GM21515 (cell line): ENCODE results near the gene PPM1L.

Experiments
- ATAC-seq: cut with Tn5 transposase; IDR thresholded peaks from one replicate; pipeline ENCODE4 v1.9.1; 2021; ENCODE audit not compliant: unreplicated experiment

The PPM1L gene

DNA sequence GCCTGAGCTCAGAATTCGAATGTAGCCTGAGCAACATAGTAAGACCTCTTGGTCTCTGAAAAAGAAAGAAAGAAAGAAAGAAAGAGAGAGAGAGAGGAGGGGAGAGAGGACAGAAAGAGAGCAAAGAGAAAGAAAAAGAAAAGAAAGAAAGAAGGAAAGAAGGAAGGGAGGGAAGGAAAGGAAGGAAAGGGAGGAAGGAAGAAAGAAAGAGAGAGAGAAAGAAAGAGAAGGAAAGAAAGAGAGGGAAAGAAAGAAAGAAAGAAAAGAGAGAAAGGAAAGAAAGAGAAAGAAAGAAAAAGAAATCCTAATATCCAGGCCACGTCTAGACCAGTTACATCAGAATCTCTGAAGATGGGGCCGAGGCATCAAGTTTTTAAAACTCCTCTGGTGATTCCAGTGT is 50.7 kb downstream of the PPM1L start:
- ATAC-seq: no peak

- no peak for ATAC-seq
Observed at GRCh38 chr3:160808838-160809237, 52.8 kb downstream of the PPM1L start.

- no peak for ATAC-seq
Observed at GRCh38 chr3:160809453-160809852, 53.4 kb downstream of the PPM1L start.

DNA sequence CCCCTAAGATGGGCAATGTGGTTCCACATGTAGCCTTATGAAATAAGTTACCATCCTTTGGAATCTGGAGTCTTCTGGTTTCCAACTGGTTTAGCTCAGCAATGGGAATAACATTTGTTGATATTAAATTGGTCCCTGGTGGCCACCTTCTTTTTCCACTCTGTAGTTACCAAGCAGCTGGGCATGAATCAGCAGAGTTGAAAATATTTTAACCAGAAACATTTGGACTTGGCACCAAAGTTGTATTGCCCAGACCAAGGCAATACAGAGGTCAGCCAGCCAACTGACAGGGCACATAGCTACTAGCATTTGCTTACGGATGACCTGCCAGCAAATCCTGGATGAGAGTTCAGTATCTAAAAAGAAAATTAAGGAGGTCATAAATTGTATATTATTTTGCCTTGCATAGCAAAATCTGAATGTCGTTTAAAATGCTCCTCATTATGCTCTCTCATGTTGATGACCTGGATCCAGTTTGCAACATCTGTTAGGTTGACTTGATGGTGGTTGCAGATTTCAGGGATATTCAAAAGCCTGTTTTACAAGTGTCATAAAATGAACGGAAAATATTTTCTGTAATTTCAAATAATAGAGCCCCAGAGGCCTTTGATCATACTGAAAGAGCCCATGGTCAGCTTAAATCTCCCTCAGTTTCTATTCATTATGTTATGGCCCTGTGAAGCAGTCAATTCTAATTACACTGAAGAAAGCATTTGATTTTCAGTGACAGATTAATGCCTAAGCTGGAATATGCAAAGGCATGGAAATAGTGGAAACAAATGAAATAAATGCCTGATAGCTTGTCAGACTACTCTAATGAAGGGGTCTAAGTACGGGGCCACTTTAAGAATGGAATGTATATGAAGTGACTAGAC is 54.6 kb downstream of the PPM1L start:
- ATAC-seq: no peak

DNA sequence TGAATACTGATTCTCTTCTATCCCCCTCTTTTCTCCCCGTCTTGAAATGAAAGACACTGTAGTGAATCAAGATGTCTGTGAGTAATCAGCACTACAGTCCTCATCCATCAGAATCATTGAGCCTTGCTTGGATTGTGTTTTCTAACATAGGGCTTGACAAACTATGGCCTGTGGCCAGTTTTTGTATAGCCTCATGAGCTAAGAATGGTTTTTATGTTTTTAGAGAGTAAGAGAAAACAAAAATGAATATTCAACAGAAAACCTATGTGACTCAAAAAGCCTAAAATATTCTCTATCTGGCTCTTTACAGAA is 55.2 kb downstream of the PPM1L start:
- no peak for ATAC-seq

DNA sequence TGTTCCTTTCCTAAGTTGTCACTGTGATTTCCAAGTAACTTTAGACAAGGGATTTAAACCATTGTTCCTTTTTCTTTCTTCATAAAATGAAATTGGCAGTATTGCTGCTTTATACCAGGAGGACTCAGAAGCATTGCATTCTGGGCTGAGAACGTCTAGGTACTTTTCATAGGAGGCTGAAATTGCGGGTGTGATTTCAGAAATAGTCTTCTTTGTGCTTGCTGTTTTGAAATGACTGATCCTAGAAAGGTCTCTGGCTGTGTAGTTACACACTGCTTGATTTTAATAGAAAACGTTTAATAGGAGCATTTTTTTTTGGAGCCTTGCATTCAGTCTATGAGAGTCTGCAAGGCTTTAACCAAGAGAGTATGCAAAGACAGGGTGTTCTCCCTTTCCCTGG is 56.3 kb downstream of the PPM1L start:
- ATAC-seq: no peak

- ATAC-seq: no peak
Observed at GRCh38 chr3:160815280-160815679, 59.2 kb downstream of the PPM1L start.

- ATAC-seq: no peak
Observed at GRCh38 chr3:160820022-160820421, 64.0 kb downstream of the PPM1L start.

- ATAC-seq: no peak
Observed at GRCh38 chr3:160820430-160820829, 64.4 kb downstream of the PPM1L start.

DNA sequence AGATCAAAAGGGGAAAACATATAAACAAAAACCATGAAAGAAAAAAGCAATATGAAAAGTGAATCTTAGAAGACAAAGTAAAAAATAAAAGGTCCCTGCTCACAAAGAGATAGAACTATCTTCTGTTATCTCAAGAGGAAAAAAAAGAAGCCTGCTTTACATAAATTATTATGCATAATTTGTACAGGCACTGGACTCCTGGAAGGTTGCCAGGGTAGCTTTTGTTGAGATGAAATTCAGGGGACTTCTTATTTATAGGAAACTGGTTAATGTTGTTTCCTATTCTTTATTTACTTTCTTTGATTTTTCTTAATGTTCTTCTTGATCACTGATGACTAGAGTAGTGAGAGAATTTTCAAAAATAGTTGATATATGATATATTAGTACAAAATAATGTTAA is 66.9 kb downstream of the PPM1L start:
- ATAC-seq: no peak

GRCh38 chr3:160825311-160825800 is 69.3 kb downstream of the PPM1L start:
- no peak for ATAC-seq

- ATAC-seq: no peak
Observed at GRCh38 chr3:160826408-160826807, 70.4 kb downstream of the PPM1L start.

GRCh38 chr3:160826991-160827390 is 71.0 kb downstream of the PPM1L start:
- no peak for ATAC-seq

DNA sequence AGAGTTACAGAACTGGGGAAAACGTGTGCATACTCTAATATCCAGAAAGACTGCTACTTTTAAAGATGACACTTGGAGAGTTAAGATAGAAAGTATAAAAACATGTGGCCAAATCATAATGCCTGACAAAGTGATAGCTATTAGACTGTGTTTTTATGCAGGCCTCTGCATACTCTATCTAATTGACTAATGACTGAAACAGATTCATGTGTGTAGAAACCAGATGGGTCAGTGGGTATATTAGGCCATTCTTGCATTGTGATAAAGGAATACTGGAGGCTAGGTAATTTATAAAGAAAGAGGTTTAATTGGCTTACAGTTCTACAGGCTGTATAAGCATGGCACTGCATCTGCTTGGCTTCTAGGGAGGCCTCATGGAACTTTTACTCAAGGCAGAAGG is 71.5 kb downstream of the PPM1L start:
- no peak for ATAC-seq

GRCh38 chr3:160828880-160829279 is 72.8 kb downstream of the PPM1L start:
- ATAC-seq: no peak

- ATAC-seq: no peak
Observed at GRCh38 chr3:160829486-160830009, 73.5 kb downstream of the PPM1L start.

DNA sequence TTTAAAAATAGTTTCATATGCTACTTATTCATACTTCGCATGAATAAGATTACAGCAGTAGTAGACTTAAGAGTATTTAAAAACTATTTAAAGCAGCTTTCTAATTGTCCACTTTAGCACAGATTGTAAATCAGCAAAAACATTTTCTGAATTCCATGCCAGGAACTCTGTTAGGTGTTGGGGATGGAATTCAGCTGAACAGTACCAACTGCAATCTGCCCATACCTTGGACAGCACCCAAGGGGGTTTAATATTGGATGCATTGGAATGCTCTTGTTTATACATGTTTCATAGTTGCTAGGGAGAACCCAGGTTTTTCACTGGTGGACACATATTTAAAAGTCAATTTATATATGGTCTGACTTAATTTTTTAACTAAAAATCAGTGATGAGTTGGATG is 74.8 kb downstream of the PPM1L start:
- ATAC-seq: no peak

DNA sequence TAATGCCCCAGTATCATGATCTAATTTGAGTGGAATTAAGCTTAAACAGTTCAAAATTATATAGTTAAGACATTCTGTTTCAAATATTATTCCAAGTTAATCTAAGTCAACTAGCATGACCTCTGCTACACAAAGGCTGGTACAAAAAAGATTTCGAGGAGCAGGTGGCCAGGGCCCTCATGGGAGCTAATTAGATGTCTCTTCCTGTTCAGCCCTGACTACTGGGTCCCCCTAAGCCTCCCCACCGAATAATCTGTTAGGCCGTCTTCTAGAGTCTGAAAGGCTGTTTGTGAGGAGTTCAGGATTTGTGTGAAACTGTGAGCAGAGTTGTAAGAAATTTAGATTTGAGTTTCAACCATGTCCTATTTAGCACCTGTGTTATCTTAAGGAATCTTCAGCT is 75.4 kb downstream of the PPM1L start:
- ATAC-seq: no peak

DNA sequence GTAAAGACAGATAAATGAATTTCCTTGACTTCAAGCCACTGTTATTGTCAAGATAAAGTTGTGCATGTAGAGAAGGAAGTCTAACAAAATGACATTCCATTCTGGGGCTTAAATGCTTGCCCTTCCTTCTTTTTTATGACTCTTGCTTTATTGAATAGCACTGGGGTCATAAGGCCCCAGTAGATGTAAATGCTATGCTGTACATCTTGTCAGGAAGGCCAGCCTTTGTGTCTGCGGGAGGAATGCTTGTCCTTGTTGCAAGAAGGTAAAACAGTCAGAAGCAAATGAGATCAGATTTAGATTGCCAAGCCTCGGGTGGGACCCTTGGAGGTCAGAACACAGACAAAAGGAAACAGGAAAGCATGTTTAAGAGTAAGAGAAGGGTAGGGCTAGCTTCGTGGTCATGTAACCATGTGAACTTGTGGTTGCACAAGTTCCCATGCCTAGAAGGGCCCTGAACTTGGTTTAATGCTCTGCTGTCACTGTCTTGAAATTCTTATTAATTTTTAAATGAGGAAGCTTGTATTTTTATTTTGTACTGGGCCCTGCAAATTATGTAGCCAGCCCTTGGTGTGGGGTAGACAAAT is 81.5 kb downstream of the PPM1L start:
- ATAC-seq: no peak

DNA sequence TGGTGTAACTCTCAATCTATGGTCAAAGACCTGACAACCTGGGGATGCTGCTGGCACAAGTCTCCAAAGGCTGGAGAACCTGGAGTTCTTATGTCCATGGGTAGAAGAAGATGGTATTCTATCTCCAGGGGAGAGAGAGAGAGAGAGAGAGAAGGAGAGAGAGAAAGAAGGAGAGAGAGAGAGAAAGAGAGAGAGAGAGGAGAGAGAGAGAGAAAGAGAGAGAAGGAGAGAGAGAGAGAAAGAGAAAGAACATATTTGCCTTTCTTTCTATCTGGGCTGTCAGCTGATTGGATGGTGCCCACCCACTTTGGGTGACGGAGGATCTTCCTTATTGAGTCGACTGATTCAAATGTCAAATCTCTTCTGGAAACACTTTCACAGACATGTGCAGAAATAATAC is 84.6 kb downstream of the PPM1L start:
- no peak for ATAC-seq

DNA sequence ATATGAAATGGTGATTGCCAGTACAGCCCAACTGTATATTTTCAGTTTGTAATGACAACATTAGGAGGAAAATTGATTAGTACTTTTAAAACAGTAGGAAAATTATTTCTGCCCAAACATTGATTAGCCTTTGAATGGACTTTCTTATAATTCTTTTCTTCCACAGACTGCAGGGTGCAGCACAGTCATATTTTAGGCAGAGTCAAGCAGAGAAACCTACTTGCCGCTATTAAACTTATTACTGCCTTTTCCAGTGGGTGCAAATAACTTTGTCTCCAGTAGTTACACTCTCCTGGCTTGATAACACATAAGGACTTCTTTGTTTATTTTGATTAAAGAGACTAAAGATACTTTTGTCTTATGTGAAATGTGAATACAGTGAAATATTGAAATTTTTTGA is 85.4 kb downstream of the PPM1L start:
- ATAC-seq: no peak
